Vagina (tissue), 2 donors: ENCODE measurements around the gene KLHL21.

Source experiments
- CTCF ChIP-seq, 3 experiments: fragments of 450-650 bp in 2 of 3; fragments of 200-600 bp in 1 of 3; sonication (generic) in 1 of 3; IDR thresholded peaks; one replicate each; pipeline ENCODE4 v1.5.1; 2017 to 2019; ENCODE audit warnings: antibody characterized with exemption in 3 of 3, mild to moderate bottlenecking in 2 of 3, moderate library complexity in 2 of 3
- POLR2AphosphoS5 ChIP-seq, 2 donors: sonication (generic); formaldehyde crosslinking; IDR thresholded peaks; one replicate each; pipeline ENCODE4 v1.9.0; 2017; ENCODE audit warnings: antibody characterized with exemption in 2 of 2, mild to moderate bottlenecking in 2 of 2, low read depth in 1 of 2; ENCODE audit not compliant: insufficient read depth in 1 of 2

DNA sequence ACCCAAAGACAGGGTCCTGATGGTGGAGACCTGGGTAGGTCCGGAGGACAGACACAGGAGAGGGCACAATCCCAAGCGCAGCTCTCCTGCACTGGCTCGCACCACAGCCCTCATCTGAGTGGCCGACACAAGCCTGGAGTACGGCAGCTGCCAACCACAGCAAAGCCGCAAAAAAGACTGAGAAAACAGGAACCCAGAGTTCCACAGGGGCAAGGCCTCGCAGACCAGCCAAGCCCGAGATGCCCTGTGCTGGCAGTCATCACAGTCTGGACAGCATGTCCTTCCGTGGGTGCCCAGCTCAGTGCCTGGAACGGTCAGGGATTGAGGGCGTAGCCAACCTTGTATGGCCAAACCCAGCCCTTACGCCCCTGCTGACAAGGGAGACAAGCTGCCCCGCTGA lies 11.4 kb downstream of the KLHL21 start:
- TF ChIP-seq CTCF (IDR thresholded peaks at IDR 0.05) (no peak), POLR2AphosphoS5 (IDR thresholded peaks at IDR 0.05; ENCODE audit: insufficient read depth in 1 of 2, low read depth in 1 of 2) (no peak)
